Stimulated activated naive B cell treated with anti-CD40 and anti-IgM and Interleukin-4, amounts not matched to agents 10 μg/mL and 1 μg/mL and 100 μg/mL, for 72 hours (primary cell): ENCODE data around the gene ADAM15.

ENCODE experiments used
- ATAC-seq, 2 donors: fragments of 150-1000 bp; cut with Tn5 transposase; replicated peaks; 2 replicates each; pipeline ENCODE4 v1.10.0; 2021; ENCODE audit warnings: moderate library complexity in 1 of 2
- DNase-seq: peaks from one replicate; pipeline ENCODE4 v3.0.0; 2021
- H3K27ac Mint-ChIP-seq: one replicate; pipeline ENCODE4 v1.8.0; 2022; ENCODE audit warnings: mild to moderate bottlenecking, mixed read lengths
- H3K27me3 Mint-ChIP-seq, 2 donors: one replicate each; pipeline ENCODE4 v1.8.0; 2022; ENCODE audit warnings: mixed read lengths in 2 of 2
- H3K36me3 Mint-ChIP-seq, 2 donors: one replicate each; pipeline ENCODE4 v1.8.0; 2022; ENCODE audit warnings: mixed read lengths in 2 of 2, mild to moderate bottlenecking in 1 of 2
- H3K4me1 Mint-ChIP-seq, 2 donors: one replicate each; pipeline ENCODE4 v1.8.0; 2022; ENCODE audit warnings: mixed read lengths in 2 of 2, mild to moderate bottlenecking in 1 of 2
- H3K4me3 Mint-ChIP-seq, 2 donors: one replicate each; pipeline ENCODE4 v1.8.0; 2022; ENCODE audit warnings: mild to moderate bottlenecking in 2 of 2, mixed read lengths in 2 of 2, moderate library complexity in 1 of 2
- H3K9me3 Mint-ChIP-seq, 2 donors: one replicate each; pipeline ENCODE4 v1.8.0; 2022; ENCODE audit warnings: mixed read lengths in 2 of 2, mild to moderate bottlenecking in 1 of 2

Gene ADAM15

GRCh38 chr1:155017041-155017945 lies 33.8 kb upstream of the ADAM15 start:
- peaks cover 16 to 29% of the 10 kb centered on the region in 2 donors for H3K36me3 Mint-ChIP-seq
- H3K4me3 Mint-ChIP-seq = peak overlapping the region; percentile 78 to 85
- peak; percentile 82 for DNase-seq
- peak overlapping the region; percentile 96 for H3K27ac Mint-ChIP-seq
- H3K27me3 Mint-ChIP-seq = no peaks in the 10 kb centered on the region
- peak; percentile 78 to 81 for ATAC-seq
- peaks cover 46 to 89% of the 10 kb centered on the region in 2 donors for H3K4me1 Mint-ChIP-seq
- H3K9me3 Mint-ChIP-seq = no peaks in the 10 kb centered on the region

DNA sequence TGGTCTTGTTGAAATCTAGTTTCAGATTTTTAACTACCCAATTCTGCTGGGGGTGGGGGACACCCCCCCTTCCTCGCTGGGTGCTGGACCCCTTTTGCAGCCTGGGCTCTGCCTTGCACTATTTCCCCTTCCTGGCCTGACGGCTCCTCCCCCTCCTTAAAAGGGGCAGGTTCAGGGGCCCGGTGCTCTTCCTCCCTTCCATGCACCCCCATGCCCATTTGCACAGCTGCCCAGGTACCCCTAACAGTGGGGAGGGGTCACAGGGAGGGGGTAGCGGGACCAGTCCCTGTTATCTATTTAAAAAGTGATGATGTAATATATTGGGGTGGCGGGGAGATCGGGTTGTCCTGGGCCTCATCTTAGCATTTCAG lies 33.2 kb upstream of the ADAM15 start:
- Mint-ChIP-seq H3K4me1 (peaks cover 41 to 83% of the 10 kb centered on the region in 2 donors), H3K27ac (peak overlapping the region; percentile 82), H3K27me3 (no peaks in the 10 kb centered on the region), H3K9me3 (no peaks in the 10 kb centered on the region), H3K36me3 (peaks cover 16 to 27% of the 10 kb centered on the region in 2 donors), H3K4me3 (peak overlapping the region; percentile 78 to 85)
- peak; percentile 19 to 26 for ATAC-seq
- DNase-seq = no peak

DNA sequence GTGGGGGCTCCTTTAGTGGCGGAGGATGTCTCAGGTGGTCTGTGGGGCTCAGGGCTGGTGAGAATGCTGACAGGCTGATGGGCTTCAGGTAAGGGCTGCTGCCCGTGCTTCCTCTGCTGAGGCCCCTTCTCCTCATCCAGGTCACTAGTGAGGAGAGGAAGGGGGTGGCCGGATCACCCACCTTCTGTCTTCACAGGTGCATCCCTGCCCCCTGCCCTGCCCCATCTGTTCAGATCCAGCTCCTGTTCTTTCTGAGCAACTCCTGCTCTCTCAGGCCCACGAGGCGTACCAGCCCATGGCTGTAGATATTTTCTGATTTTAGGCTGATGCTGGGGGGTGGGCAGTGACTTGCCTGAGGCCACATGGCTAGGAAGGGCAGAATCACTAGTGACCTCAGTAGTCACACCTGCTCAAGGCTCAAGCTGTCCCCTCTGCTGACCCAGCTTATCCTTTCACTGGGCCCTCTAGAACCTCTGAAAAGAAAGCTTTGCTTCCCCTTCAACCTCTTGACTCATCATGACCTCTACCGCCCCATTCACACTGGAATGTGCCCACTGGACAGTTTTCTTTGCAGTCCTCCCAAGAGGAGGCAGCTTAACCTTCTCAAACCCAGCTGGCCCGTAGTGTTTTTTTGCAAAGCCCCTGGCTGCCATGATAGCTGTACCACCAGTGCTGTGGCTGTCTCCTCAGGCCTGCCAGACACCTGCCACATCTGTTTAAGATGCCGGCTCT lies 32.3 kb upstream of the ADAM15 start:
- Mint-ChIP-seq H3K4me3 (peak overlapping the region in 1 of 2 donors; percentile 85), H3K27me3 (no peaks in the 10 kb centered on the region), H3K4me1 (peaks cover 33 to 74% of the 10 kb centered on the region in 2 donors), H3K36me3 (peaks cover 16 to 22% of the 10 kb centered on the region in 2 donors), H3K9me3 (no peaks in the 10 kb centered on the region), H3K27ac (peak overlapping the region; percentile 82)
- DNase-seq (no peak), ATAC-seq (no peak)

GRCh38 chr1:155019377-155020245 lies 31.5 kb upstream of the ADAM15 start:
- H3K4me3 Mint-ChIP-seq = peak overlapping the region; percentile 2 to 39
- no peaks in the 10 kb centered on the region for H3K9me3 Mint-ChIP-seq
- H3K4me1 Mint-ChIP-seq = peaks cover 32 to 66% of the 10 kb centered on the region in 2 donors
- no peaks in the 10 kb centered on the region for H3K27me3 Mint-ChIP-seq
- H3K36me3 Mint-ChIP-seq = peaks cover 16 to 22% of the 10 kb centered on the region in 2 donors
- H3K27ac Mint-ChIP-seq = peak overlapping the region; percentile 82
- no peak for DNase-seq
- no peak for ATAC-seq

DNA sequence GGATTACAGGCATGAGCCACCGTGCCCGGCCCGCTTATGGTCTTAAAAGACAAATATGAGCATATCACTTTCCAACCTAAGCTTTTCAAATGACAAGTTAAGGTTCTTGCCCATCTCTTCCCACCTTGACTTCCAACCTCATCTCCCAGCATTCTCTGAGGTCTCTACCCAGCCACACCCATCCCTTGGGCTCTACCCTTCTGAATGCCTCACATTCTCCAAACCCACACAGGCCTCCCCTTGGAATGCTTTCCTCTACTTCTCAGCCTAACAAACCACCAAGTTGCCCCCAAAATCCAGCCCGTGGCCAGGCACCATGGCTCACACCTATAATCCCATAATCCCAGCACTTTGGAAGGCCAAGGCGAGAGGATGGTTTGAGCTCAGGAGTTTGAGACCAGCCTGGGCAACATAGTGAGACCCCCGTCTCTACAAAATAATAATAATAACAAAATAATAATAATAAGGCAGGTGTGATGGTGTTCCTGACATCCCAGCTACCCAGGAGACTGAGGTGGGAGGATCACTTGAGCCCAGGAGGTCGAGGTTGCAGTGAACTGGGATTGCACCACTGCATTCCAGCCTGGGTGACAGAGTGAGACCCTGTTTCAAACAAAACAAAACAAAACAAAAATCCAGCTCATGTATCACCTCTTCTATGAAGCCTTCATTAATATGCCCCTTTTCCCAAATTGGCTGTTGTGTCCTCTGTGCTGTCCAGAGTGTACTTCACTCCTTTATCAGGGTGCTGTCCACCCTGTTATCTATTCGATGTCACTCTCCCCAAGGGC lies 28.8 kb upstream of the ADAM15 start:
- H3K4me3 Mint-ChIP-seq = no peak overlapping the region
- DNase-seq (no peak), ATAC-seq (no peak)
- H3K27ac Mint-ChIP-seq = no peak overlapping the region
- peaks cover 14 to 43% of the 10 kb centered on the region in 2 donors for H3K4me1 Mint-ChIP-seq
- no peaks in the 10 kb centered on the region for H3K9me3 Mint-ChIP-seq
- H3K27me3 Mint-ChIP-seq = no peaks in the 10 kb centered on the region
- peaks cover 8 to 11% of the 10 kb centered on the region in 2 donors for H3K36me3 Mint-ChIP-seq

- H3K9me3 Mint-ChIP-seq = no peaks in the 10 kb centered on the region
- H3K4me1 Mint-ChIP-seq = peaks cover 13 to 39% of the 10 kb centered on the region in 2 donors
- DNase-seq (no peak), ATAC-seq (no peak)
- no peaks in the 10 kb centered on the region for H3K27me3 Mint-ChIP-seq
- no peak overlapping the region for H3K4me3 Mint-ChIP-seq
- no peak overlapping the region for H3K27ac Mint-ChIP-seq
- peaks cover 8 to 11% of the 10 kb centered on the region in 2 donors for H3K36me3 Mint-ChIP-seq
Measured at GRCh38 chr1:155022927-155023236, 28.2 kb upstream of the ADAM15 start.

DNA sequence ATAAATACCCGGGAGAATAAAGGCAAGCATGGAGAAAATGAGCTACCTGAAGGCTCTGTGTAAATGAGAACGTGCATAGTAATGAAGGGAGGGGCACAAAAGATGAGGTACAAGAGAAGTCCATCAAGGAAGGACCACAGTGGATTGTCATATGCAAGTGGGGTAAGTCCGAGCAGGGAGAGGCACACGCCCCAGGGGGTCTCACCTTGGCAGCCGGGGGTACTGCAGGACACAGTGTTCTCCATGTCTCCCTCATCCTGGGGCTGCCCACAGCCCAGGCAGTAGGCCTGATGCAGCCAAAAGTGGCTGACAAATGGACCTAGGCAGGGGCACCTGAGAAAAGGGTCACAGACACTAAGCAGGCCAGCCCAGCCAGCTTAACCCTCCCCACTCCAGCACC lies 27.5 kb upstream of the ADAM15 start:
- ATAC-seq = no peak
- no peaks in the 10 kb centered on the region for H3K9me3 Mint-ChIP-seq

DNA sequence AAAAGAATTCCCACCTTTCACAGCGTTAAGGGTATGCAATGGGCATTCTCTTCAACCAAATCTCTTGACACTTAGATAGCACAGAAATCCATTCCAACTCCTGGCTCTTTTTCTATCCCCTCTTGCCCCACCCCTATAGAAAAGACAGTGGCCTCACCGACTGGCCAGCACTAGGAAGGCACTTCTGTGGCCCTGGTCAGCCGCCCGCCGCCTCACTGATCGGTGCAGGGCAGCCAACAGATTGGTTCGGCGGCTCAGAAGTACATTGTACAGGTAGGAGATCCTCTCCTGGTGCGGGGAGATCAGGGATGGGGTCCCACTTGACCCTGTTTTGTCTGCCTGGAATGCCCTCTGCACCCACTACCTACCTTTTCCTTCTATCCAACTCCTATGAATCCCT lies 26.8 kb upstream of the ADAM15 start:
- peaks cover 8 to 9% of the 10 kb centered on the region in 2 donors for H3K36me3 Mint-ChIP-seq
- H3K27ac Mint-ChIP-seq = no peak overlapping the region
- ATAC-seq = no peak
- no peaks in the 10 kb centered on the region for H3K9me3 Mint-ChIP-seq
- H3K4me3 Mint-ChIP-seq = no peak overlapping the region
- no peaks in the 10 kb centered on the region for H3K27me3 Mint-ChIP-seq
- DNase-seq = no peak
- H3K4me1 Mint-ChIP-seq = peaks cover 8 to 24% of the 10 kb centered on the region in 2 donors

More for the DNA sequence above, 27.5 kb upstream of the ADAM15 start:
- H3K27me3 Mint-ChIP-seq = no peaks in the 10 kb centered on the region
- DNase-seq = no peak
- H3K4me3 Mint-ChIP-seq = no peak overlapping the region
- H3K27ac Mint-ChIP-seq = no peak overlapping the region
- peaks cover 8 to 11% of the 10 kb centered on the region in 2 donors for H3K36me3 Mint-ChIP-seq
- peaks cover 11 to 31% of the 10 kb centered on the region in 2 donors for H3K4me1 Mint-ChIP-seq

DNA sequence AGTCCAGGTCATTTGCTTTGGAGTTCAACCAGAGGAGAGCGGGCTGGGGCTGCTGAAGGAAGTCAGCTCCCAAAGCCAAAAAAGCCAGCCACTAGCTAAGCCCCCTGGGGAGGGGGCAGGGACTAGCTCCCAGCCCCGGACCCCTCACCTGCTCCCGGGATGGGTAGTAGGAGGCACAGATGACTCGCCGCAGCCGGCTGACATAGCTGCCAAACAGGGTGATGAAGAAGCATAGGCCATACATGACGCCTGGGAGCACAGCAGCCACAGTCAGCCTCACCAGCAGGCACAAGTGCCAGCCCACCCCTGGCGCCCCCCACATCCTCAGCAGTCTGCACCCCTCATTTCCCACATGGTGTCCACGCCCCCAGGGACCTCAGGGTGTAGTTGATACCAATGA lies 25.0 kb upstream of the ADAM15 start:
- no peak for DNase-seq
- Mint-ChIP-seq H3K27me3 (no peaks in the 10 kb centered on the region), H3K9me3 (no peaks in the 10 kb centered on the region), H3K36me3 (peaks cover 0 to 3% of the 10 kb centered on the region in 2 donors), H3K4me3 (no peak overlapping the region), H3K4me1 (peaks cover 0 to 7% of the 10 kb centered on the region in 2 donors), H3K27ac (no peak overlapping the region)
- ATAC-seq = no peak

DNA sequence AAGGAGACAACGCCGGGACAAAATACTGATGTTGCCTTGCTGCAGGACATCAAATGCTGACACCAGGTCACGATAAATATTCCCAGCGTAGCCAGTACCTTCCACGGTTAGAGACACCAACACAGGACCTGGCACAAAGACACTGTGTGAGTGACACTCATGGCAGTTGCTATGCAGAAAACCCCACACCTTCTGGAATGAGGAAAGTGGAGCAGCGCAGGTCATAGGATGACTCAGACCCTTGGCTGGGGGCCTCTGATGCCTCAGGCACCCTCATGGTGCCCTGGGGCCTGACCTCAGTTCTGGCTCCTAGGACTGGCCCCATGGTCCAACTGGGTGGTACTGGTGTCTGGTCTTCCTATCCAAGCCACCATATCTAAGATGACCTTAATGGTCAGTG lies 24.5 kb upstream of the ADAM15 start:
- no peaks in the 10 kb centered on the region for H3K9me3 Mint-ChIP-seq
- H3K36me3 Mint-ChIP-seq = peaks cover 0 to 1% of the 10 kb centered on the region in 2 donors
- H3K27me3 Mint-ChIP-seq = no peaks in the 10 kb centered on the region
- DNase-seq (no peak), ATAC-seq (no peak)
- no peak overlapping the region for H3K27ac Mint-ChIP-seq
- peaks cover 0 to 2% of the 10 kb centered on the region in 2 donors for H3K4me1 Mint-ChIP-seq
- no peak overlapping the region for H3K4me3 Mint-ChIP-seq

DNA sequence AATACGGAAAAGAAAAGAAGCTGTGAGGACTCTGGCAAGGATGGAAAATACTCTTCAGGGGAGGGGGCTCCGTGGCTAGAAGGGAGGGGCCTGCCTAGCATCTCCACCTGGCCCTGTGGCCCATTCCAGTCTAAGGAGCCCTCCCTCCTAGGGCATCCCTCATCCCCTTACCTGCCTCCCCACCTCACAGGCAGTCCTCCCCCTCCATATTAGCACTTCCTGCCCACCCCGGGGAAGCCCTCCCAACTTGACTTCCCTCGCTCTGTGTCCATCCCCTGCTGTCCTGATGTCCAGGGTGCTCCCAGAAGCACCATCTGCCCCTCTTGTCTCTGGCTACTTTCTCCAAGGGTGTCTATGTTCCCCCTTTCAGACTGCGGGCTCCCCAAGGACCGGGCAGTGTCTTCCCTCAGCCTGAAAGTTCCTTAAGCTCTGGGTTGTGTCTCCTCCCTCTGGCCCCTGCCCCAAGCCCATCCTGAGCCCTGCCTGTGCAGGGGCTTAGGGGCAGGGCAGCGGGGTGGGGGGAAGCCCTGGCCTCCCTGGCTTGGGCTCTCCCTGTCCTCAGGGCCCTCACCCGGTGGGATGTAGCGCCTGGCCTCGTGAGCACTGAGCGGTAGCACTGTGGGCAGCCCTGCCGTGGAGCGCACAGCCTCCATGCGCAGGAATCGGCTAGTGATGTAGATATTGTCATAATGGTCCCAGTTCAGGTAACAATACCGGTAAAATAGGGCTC lies 21.4 kb upstream of the ADAM15 start:
- H3K4me1 Mint-ChIP-seq = no peaks in the 10 kb centered on the region
- no peak for DNase-seq
- H3K9me3 Mint-ChIP-seq = no peaks in the 10 kb centered on the region
- no peak overlapping the region for H3K27ac Mint-ChIP-seq
- H3K36me3 Mint-ChIP-seq = no peaks in the 10 kb centered on the region
- peaks cover 0 to under 1% of the 10 kb centered on the region in 2 donors for H3K27me3 Mint-ChIP-seq
- ATAC-seq = no peak
- no peak overlapping the region for H3K4me3 Mint-ChIP-seq

DNA sequence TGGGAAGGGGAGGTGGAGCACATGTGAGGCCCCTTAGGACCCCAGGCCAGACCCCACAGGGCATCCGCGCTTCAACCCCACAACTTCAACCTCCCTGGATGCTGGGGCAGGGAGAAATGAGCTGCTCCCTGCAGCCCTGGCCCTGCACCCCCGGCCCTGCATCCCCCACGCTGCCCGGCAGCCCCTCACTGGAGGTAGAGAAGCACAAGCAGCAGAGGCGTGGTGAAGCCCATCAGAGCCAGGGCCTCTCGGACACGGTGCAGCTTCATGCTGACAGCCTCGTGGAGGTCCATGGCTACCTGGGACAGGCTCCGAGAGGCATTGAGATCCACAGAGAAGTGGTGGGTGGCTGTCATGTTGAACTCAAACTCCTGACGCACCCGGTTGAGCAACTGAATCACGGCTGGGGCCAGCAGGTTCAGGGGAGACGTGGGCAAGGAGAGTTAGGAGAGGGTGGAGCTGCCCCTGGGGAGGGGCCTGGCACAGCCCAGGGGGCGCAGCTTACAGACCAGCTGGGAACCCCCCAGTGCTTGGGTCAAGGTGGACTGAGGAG lies 20.8 kb upstream of the ADAM15 start:
- H3K9me3 Mint-ChIP-seq = no peaks in the 10 kb centered on the region
- no peak overlapping the region for H3K27ac Mint-ChIP-seq
- H3K27me3 Mint-ChIP-seq = peaks cover 0 to 4% of the 10 kb centered on the region in 2 donors
- H3K4me3 Mint-ChIP-seq = no peak overlapping the region
- ATAC-seq (no peak), DNase-seq (no peak)
- H3K36me3 Mint-ChIP-seq = no peaks in the 10 kb centered on the region
- H3K4me1 Mint-ChIP-seq = no peaks in the 10 kb centered on the region

DNA sequence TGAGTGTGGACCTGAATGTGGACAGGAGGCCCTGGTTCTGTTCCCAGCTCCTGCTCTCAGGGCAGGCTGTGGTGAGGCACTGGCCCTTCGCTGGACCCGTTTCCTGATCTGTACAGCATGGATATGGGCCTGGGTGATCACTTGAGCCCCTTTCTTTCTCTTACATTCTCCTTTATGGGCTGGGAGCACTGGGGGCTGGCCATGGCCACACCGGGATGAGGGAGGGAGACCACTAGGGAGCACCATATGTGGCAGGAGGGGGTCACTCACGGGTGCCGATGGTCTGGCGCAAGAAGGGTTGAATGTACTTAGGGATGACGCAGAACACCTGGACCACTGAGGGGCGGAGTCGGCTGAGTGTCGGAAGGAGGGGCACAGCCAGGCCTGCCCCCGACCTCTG lies 20.2 kb upstream of the ADAM15 start:
- no peaks in the 10 kb centered on the region for H3K4me1 Mint-ChIP-seq
- no peak for DNase-seq
- H3K27ac Mint-ChIP-seq = no peak overlapping the region
- H3K9me3 Mint-ChIP-seq = no peaks in the 10 kb centered on the region
- H3K4me3 Mint-ChIP-seq = no peak overlapping the region
- no peak for ATAC-seq
- peaks cover 0 to 4% of the 10 kb centered on the region in 2 donors for H3K27me3 Mint-ChIP-seq
- H3K36me3 Mint-ChIP-seq = no peaks in the 10 kb centered on the region
